Tibial nerve (tissue), 3 donors: ENCODE data around the gene RREB1.

Experiments used
- EP300 ChIP-seq, 2 donors: sonication (generic); formaldehyde crosslinking; IDR thresholded peaks; one replicate each; pipeline ENCODE4 v1.6.1; 2017; ENCODE audit warnings: antibody characterized with exemption in 2 of 2, mild to moderate bottlenecking in 1 of 2
- POLR2A ChIP-seq, 2 donors: fragments of 450-650 bp; IDR thresholded peaks; one replicate each; pipeline ENCODE4 v1.6.1; 2017; ENCODE audit warnings: antibody characterized with exemption in 2 of 2, mild to moderate bottlenecking in 2 of 2, moderate library complexity in 2 of 2

GRCh38 chr6:7213416-7213815 lies 105.7 kb downstream of the RREB1 start:
- no peak for TF ChIP-seq POLR2A (IDR thresholded peaks at IDR 0.05)
- no peak for TF ChIP-seq EP300 (IDR thresholded peaks at IDR 0.05)
